A673 (cell line): ENCODE measurements around the gene PARD3. TPM values are rescaled to one million over a fixed set of nuclear protein-coding genes. Genes with fewer than 3 reads are reported as not detected.

Experiments used
- BruUV-seq: library from RNA; stranded (reverse); fragments of 400-500 nt; replicated peaks from 2 replicates; lab custom pipeline; 2021; lab: Mats Ljungman, UMichigan
- CTCF ChIA-PET: fragments of 300-600 bp; sonication (Branson Sonifier 250); formaldehyde crosslinking; loops from one replicate; lab custom pipeline; 2022; ENCODE audit warnings: antibody characterized with exemption; lab: Charles Lee
- POLR2A ChIA-PET: fragments of 300-600 bp; sonication (Branson Sonifier 250); formaldehyde crosslinking; loops from one replicate; lab custom pipeline; 2022; ENCODE audit warnings: antibody characterized with exemption; ENCODE audit not compliant: low non-redundant PET; lab: Charles Lee
- DNase-seq: peaks from one replicate; pipeline ENCODE4 v3.0.0-alpha.2; 2015; ENCODE audit warnings: low spot score
- H3K27ac ChIP-seq: fragments of 200-600 bp; sonication (generic); 2 replicates; pipeline ENCODE4 v1.5.1; 2016; ENCODE audit warnings: mixed run types, low read depth, mild to moderate bottlenecking, mixed read lengths, antibody characterized with exemption, low read length; ENCODE audit not compliant: poor library complexity, severe bottlenecking
- H3K27me3 ChIP-seq: fragments of 200-600 bp; sonication (generic); replicated peaks from 2 replicates; pipeline ENCODE4 v1.6.1; 2017; ENCODE audit warnings: mixed run types, low read depth, mild to moderate bottlenecking, mixed read lengths, antibody characterized with exemption, low read length; ENCODE audit not compliant: insufficient read depth, poor library complexity
- H3K36me3 ChIP-seq: fragments of 200-600 bp; sonication (generic); 2 replicates; pipeline ENCODE4 v1.6.1; 2016; ENCODE audit warnings: mixed run types, mild to moderate bottlenecking, mixed read lengths, antibody characterized with exemption, low read length; ENCODE audit not compliant: insufficient read depth, poor library complexity, severe bottlenecking
- H3K4me1 ChIP-seq: fragments of 200-600 bp; sonication (generic); 2 replicates; pipeline ENCODE4 v1.6.1; 2017; ENCODE audit warnings: mixed run types, mild to moderate bottlenecking, mixed read lengths, antibody characterized with exemption, low read length; ENCODE audit not compliant: insufficient read depth, poor library complexity, severe bottlenecking
- H3K4me3 ChIP-seq: fragments of 200-600 bp; sonication (generic); 2 replicates; pipeline ENCODE4 v1.5.1; 2016; ENCODE audit warnings: low read depth, mixed run types, mild to moderate bottlenecking, mixed read lengths, low read length; ENCODE audit not compliant: poor library complexity, severe bottlenecking
- H3K9me3 ChIP-seq: fragments of 200-600 bp; sonication (generic); 2 replicates; pipeline ENCODE4 v1.6.1; 2016; ENCODE audit warnings: mixed run types, low read depth, mild to moderate bottlenecking, mixed read lengths, antibody characterized with exemption, low read length; ENCODE audit not compliant: poor library complexity, severe bottlenecking
- CTCF ChIP-seq: fragments of 300-800, 200-600 bp; sonication (generic); conservative IDR thresholded peaks from 2 replicates; pipeline ENCODE4 v1.5.1; 2017; ENCODE audit warnings: low read depth, mild to moderate bottlenecking, antibody characterized with exemption, low read length, moderate library complexity, mixed read lengths
- EZH2 ChIP-seq: fragments of 200-600 bp; sonication (generic); IDR thresholded peaks from 2 replicates; pipeline ENCODE4 v1.6.1; 2017; ENCODE audit warnings: borderline replicate concordance, low read depth, mild to moderate bottlenecking, mixed read lengths, antibody characterized with exemption, low read length; ENCODE audit not compliant: poor library complexity, severe bottlenecking
- intact Hi-C: fragments of 100-400 bp; cut with micrococcal nuclease; formaldehyde crosslinking; loops from one replicate; pipeline ENCODE4 v1.10.0; 2022; ENCODE audit not compliant: unreplicated experiment
- total RNA-seq: library from RNA; stranded (reverse); gene quantifications from 2 replicates; pipeline ENCODE4 v1.2.3, GENCODE V29; 2021

Gene PARD3
- total RNA-seq, 1 experiment from 2014 or later: 28.0 TPM

GRCh38 chr10:34641913-34642558 is 173.1 kb downstream of the PARD3 start:
- no peak for DNase-seq
- no peak for TF ChIP-seq CTCF
- TF ChIP-seq EZH2: no peak
- intact Hi-C loops: no loop called here
- H3K4me1 ChIP-seq: peaks cover 14% of the 10 kb centered on the region
- H3K36me3 ChIP-seq: no peaks in the 10 kb centered on the region
- H3K4me3 ChIP-seq: no peak overlapping the region
- no peak overlapping the region for H3K27ac ChIP-seq
- H3K27me3 ChIP-seq: no peaks in the 10 kb centered on the region
- CTCF ChIA-PET: no interaction called here
- H3K9me3 ChIP-seq: no peaks in the 10 kb centered on the region
- BruUV-seq: no TSS peak
- POLR2A ChIA-PET: no interaction called here

GRCh38 chr10:34641147-34641912 is 173.8 kb downstream of the PARD3 start:
- TF ChIP-seq EZH2: no peak
- no peak for TF ChIP-seq CTCF
- CTCF ChIA-PET: no interaction called here
- POLR2A ChIA-PET: no interaction called here
- no peak overlapping the region for H3K4me3 ChIP-seq
- intact Hi-C loops: no loop called here
- H3K27ac ChIP-seq: no peak overlapping the region
- H3K36me3 ChIP-seq: no peaks in the 10 kb centered on the region
- no peaks in the 10 kb centered on the region for H3K9me3 ChIP-seq
- no peak for DNase-seq
- H3K27me3 ChIP-seq: no peaks in the 10 kb centered on the region
- H3K4me1 ChIP-seq: peaks cover 16% of the 10 kb centered on the region
- no TSS peak for BruUV-seq

GRCh38 chr10:34638406-34639054 is 176.6 kb downstream of the PARD3 start:
- BruUV-seq: no TSS peak
- Histone ChIP-seq H3K4me3 (no peak overlapping the region), H3K27ac (no peak overlapping the region), H3K36me3 (no peaks in the 10 kb centered on the region), H3K27me3 (no peaks in the 10 kb centered on the region), H3K9me3 (no peaks in the 10 kb centered on the region), H3K4me1 (peaks cover 16% of the 10 kb centered on the region)
- peak; percentile 93 for TF ChIP-seq CTCF
- no peak for TF ChIP-seq EZH2
- CTCF ChIA-PET: interaction anchor here (1.0 to 2.6 kb wide), 5 partner anchors 14 to 556 kb away, joined by 3 to 9 read pairs (median 4); no protein-coding TSS in a partner anchor
- DNase-seq: peak; percentile 85
- POLR2A ChIA-PET: interaction anchor here (0.5 kb wide), 1 partner anchor 1304 kb away, joined by 4 read pairs; no protein-coding TSS in a partner anchor
- intact Hi-C loops: loop anchor here (2.0 to 10.0 kb wide), 4 partner anchors 224 to 1521 kb away; no protein-coding TSS in a partner anchor
